A549 (cell line): ENCODE data around the gene IPPK. TPM values are rescaled to one million over a fixed set of nuclear protein-coding genes. Genes with fewer than 3 reads are reported as not detected.

Experiments
- ATAC-seq, 2 experiments: fragments of 200-7000 bp in 1 of 2; fragments of >200 bp in 1 of 2; cut with Nextera tagmentation in 1 of 2; cut with Tn5 transposase in 1 of 2; 3 replicates each; pipeline versions ENCODE4 v1.8.0 to v1.9.1; 2018 to 2020; ENCODE audit warnings: mild to moderate bottlenecking in 1 of 2, moderate library complexity in 1 of 2
- CTCF ChIA-PET: fragments of 300-600 bp; sonication (Branson Sonifier 250); formaldehyde crosslinking; extraction: SDS; loops from one replicate; lab custom pipeline; 2021; ENCODE audit warnings: antibody characterized with exemption, inconsistent platforms; lab: Yijun Ruan, JAX
- POLR2A ChIA-PET: fragments of 350-600 bp; formaldehyde crosslinking; extraction: SDS; loops from one replicate; lab custom pipeline; 2021; ENCODE audit warnings: antibody characterized with exemption, inconsistent platforms; lab: Yijun Ruan, JAX
- DNase-seq, 2 experiments: peaks; one replicate each; pipeline versions ENCODE4 v3.0.0 to v3.0.0-alpha.2; 2011 to 2016; ENCODE audit warnings: low read depth in 1 of 2, low spot score in 1 of 2
- FAIRE-seq: peaks from 2 replicates; lab custom pipeline; 2011; peaks lifted over from hg19 to GRCh38; lab: Jason Lieb, UNC
- H3K27ac ChIP-seq, 2 experiments: fragments of >200 bp; sonication (Bioruptor Twin); formaldehyde crosslinking; 3 replicates each; pipeline ENCODE4 v1.5.1; 2016 to 2017
- H3K4me1 ChIP-seq: fragments of >200 bp; sonication (Bioruptor Twin); formaldehyde crosslinking; 3 replicates; pipeline ENCODE4 v1.6.1; 2016
- H3K4me2 ChIP-seq: fragments of >200 bp; sonication (Bioruptor Twin); formaldehyde crosslinking; 3 replicates; pipeline ENCODE4 v1.6.1; 2016
- H3K4me3 ChIP-seq: fragments of >200 bp; sonication (Bioruptor Twin); formaldehyde crosslinking; 3 replicates; pipeline ENCODE4 v1.5.1; 2016
- H3K9me3 ChIP-seq: fragments of >200 bp; sonication (Bioruptor Twin); formaldehyde crosslinking; 3 replicates; pipeline ENCODE4 v1.6.1; 2016
- BCL3 ChIP-seq: fragments of >200 bp; sonication (Bioruptor Twin); formaldehyde crosslinking; IDR thresholded peaks from 3 replicates; pipeline ENCODE4 v1.6.1; 2016
- CBX2 ChIP-seq: fragments of 200-600 bp; sonication (generic); IDR thresholded peaks from 2 replicates; pipeline ENCODE4 v1.6.1; 2016; ENCODE audit warnings: low read depth, mild to moderate bottlenecking, borderline replicate concordance
- CBX8 ChIP-seq: fragments of 200-600 bp; sonication (generic); IDR thresholded peaks from 2 replicates; pipeline ENCODE4 v1.6.1; 2016
- E2F6 ChIP-seq: IDR thresholded peaks from 2 replicates; pipeline ENCODE4 v1.6.1; 2012; ENCODE audit warnings: low read depth, borderline replicate concordance
- EHMT2 ChIP-seq: fragments of 200-600 bp; sonication (generic); IDR thresholded peaks from 2 replicates; pipeline ENCODE4 v1.6.1; 2016; ENCODE audit warnings: antibody characterized with exemption, low read depth, mild to moderate bottlenecking, moderate library complexity
- GATA3 ChIP-seq: IDR thresholded peaks from 2 replicates; pipeline ENCODE4 v1.6.1; 2012; ENCODE audit warnings: borderline replicate concordance
- HDAC2 ChIP-seq: fragments of 200-600 bp; sonication (generic); IDR thresholded peaks from 2 replicates; pipeline ENCODE4 v1.6.1; 2016
- HMGXB4 ChIP-seq: fragments of 250-450 bp; sonication (Bioruptor Pico); IDR thresholded peaks from 2 replicates; pipeline ENCODE4 v1.5.0; 2021; ENCODE audit warnings: mild to moderate bottlenecking, moderate library complexity, borderline replicate concordance
- HOXA7 ChIP-seq: fragments of 250-450 bp; sonication (Bioruptor Pico); IDR thresholded peaks from 2 replicates; pipeline ENCODE4 v1.5.0; 2020; ENCODE audit warnings: mild to moderate bottlenecking, moderate library complexity
- JUN ChIP-seq, 2 experiments: fragments of >200 bp; sonication (Bioruptor Twin); formaldehyde crosslinking; IDR thresholded peaks; 2 replicates in 1 of 2; 3 replicates in 1 of 2; pipeline ENCODE4 v1.6.1; 2016 to 2017
- JUNB ChIP-seq: fragments of >200 bp; sonication (Bioruptor Twin); formaldehyde crosslinking; IDR thresholded peaks from 2 replicates; pipeline ENCODE4 v1.6.1; 2016
- KDM5A ChIP-seq: fragments of 200-600 bp; sonication (generic); IDR thresholded peaks from 2 replicates; pipeline ENCODE4 v1.6.1; 2016; ENCODE audit warnings: antibody characterized with exemption, mild to moderate bottlenecking
- MAFK ChIP-seq: fragments of 450-650 bp; IDR thresholded peaks from 2 replicates; pipeline ENCODE4 v1.6.1; 2014; ENCODE audit not compliant: partially characterized antibody
- MAZ ChIP-seq: fragments of 150-350 bp; IDR thresholded peaks from 2 replicates; pipeline ENCODE4 v1.6.1; 2014; ENCODE audit warnings: antibody characterized with exemption, low read depth, low read length, borderline replicate concordance
- MYC ChIP-seq: IDR thresholded peaks from 2 replicates; pipeline ENCODE4 v1.6.1; 2012; ENCODE audit warnings: mild to moderate bottlenecking, inconsistent platforms, low read length, improper control_type of control experiment, borderline replicate concordance
- NFE2L2 ChIP-seq: fragments of 150-350 bp; conservative IDR thresholded peaks from 2 replicates; pipeline ENCODE4 v1.6.1; 2014; ENCODE audit warnings: low read length
- PBX3 ChIP-seq: IDR thresholded peaks from 2 replicates; pipeline ENCODE4 v1.6.1; 2012
- PHF8 ChIP-seq: fragments of 200-600 bp; sonication (generic); IDR thresholded peaks from 2 replicates; pipeline ENCODE4 v1.6.1; 2016; ENCODE audit warnings: low read depth, mild to moderate bottlenecking, antibody characterized with exemption, moderate library complexity, borderline replicate concordance
- POLR2A ChIP-seq: IDR thresholded peaks from 2 replicates; pipeline ENCODE4 v1.6.1; 2012; ENCODE audit warnings: mild to moderate bottlenecking, low read length
- RAD21 ChIP-seq, 2 experiments: fragments of >200 bp in 1 of 2; sonication (Bioruptor Twin) in 1 of 2; formaldehyde crosslinking in 1 of 2; IDR thresholded peaks in 1 of 2; conservative IDR thresholded peaks in 1 of 2; 2 replicates in 1 of 2; 3 replicates in 1 of 2; pipeline ENCODE4 v1.6.1; 2012 to 2018; ENCODE audit warnings: inconsistent platforms in 1 of 2
- SMC3 ChIP-seq: fragments of >200 bp; sonication (Bioruptor Twin); formaldehyde crosslinking; IDR thresholded peaks from 3 replicates; pipeline ENCODE4 v1.6.1; 2018; ENCODE audit warnings: inconsistent platforms
- TP53 ChIP-seq: fragments of 250-450 bp; sonication (Bioruptor Pico); IDR thresholded peaks from 2 replicates; pipeline ENCODE4 v1.5.0; 2021; ENCODE audit warnings: mild to moderate bottlenecking, moderate library complexity
- ZC3H11A ChIP-seq: fragments of 450-650 bp; IDR thresholded peaks from 2 replicates; pipeline ENCODE4 v1.6.1; 2014; ENCODE audit warnings: antibody characterized with exemption, mild to moderate bottlenecking
- WGBS: methylation state at CpG from one replicate; pipeline ENCODE4 v1.1.6; 2017; ENCODE audit errors: missing lambda C conversion rate; 5-methylcytosine and 5-hydroxymethylcytosine counted together
- polyA plus RNA-seq, 4 experiments: library from polyadenylated mRNA; depleted of rRNA in 3 of 4; stranded (reverse); fragments of >200 nt; fragmentation: RNase III in 1 of 4; extraction: RNeasy Plus Mini Kit Qiagen cat#74134 plus additional on column Dnase treatment in 1 of 4; gene quantifications; 2 replicates in 3 of 4; 3 replicates in 1 of 4; pipeline ENCODE4 v1.2.3, GENCODE V29; 2011 to 2017

The IPPK gene
- polyA plus RNA-seq, 2 of the 4 experiments (the other 2 are of a cell fraction), result 12.2 to 20.0 TPM

GRCh38 chr9:92666236-92666635 is 3.7 kb downstream of the IPPK start:
- WGBS, result 95% methylated on average over 6 of the region's 6 CpGs
- FAIRE-seq (no peak), DNase-seq (no peak), ATAC-seq (no peak)
- Histone ChIP-seq H3K4me1 (peaks cover 11% of the 10 kb centered on the region), H3K27ac (no peak overlapping the region), H3K4me2 (no peak overlapping the region), H3K4me3 (no peak overlapping the region), H3K9me3 (no peaks in the 10 kb centered on the region)
- POLR2A ChIA-PET, result no interaction called here
- CTCF ChIA-PET, result interaction anchor here (0.7 kb wide), 1 partner anchor 908 kb away, joined by 3 read pairs; no protein-coding TSS in a partner anchor
- TF ChIP-seq ZC3H11A, result no peak
- TF ChIP-seq POLR2A, result no peak
- TF ChIP-seq E2F6, result no peak
- no peak for TF ChIP-seq PBX3
- TF ChIP-seq JUNB, result no peak
- no peak for TF ChIP-seq SMC3
- TF ChIP-seq BCL3, result no peak
- no peak for TF ChIP-seq GATA3
- no peak for TF ChIP-seq MAZ
- TF ChIP-seq KDM5A, result no peak
- TF ChIP-seq CBX2, result no peak
- TF ChIP-seq HDAC2, result no peak
- no peak for TF ChIP-seq TP53 (CRISPR knock-in tag)
- TF ChIP-seq PHF8, result no peak
- no peak for TF ChIP-seq MYC
- no peak for TF ChIP-seq JUN (IDR thresholded peaks at IDR 0.05)

- H3K9me3 ChIP-seq, result no peaks in the 10 kb centered on the region
- H3K27ac ChIP-seq, result no peak overlapping the region
- no peak for ATAC-seq
- 88% methylated on average over 3 of the region's 3 CpGs for WGBS
- ChIA-PET POLR2A (no interaction called here), CTCF (interaction anchor here (0.7 to 1.5 kb wide), 2 partner anchors 31 to 908 kb away, joined by 3 to 4 read pairs; no protein-coding TSS in a partner anchor)
- H3K4me3 ChIP-seq, result no peak overlapping the region
- FAIRE-seq, result no peak
- no peak overlapping the region for H3K4me2 ChIP-seq
- DNase-seq, result no peak
- H3K4me1 ChIP-seq, result peaks cover 8% of the 10 kb centered on the region
- TF ChIP-seq PBX3, result no peak
- no peak for TF ChIP-seq CBX8
- no peak for TF ChIP-seq CBX2
- TF ChIP-seq MAFK, result no peak
- TF ChIP-seq RAD21 (conservative IDR thresholded peaks at IDR 0.05 in 1 of 2, IDR thresholded peaks at IDR 0.05 in 1 of 2), result no peak
- TF ChIP-seq NFE2L2, result no peak
- no peak for TF ChIP-seq TP53 (CRISPR knock-in tag)
- no peak for TF ChIP-seq HOXA7
- no peak for TF ChIP-seq EHMT2
- no peak for TF ChIP-seq JUNB
- no peak for TF ChIP-seq HMGXB4 (CRISPR knock-in tag)
These were observed 4.1 kb downstream of the IPPK start for GRCh38 chr9:92665836-92666235.
